Naive thymus-derived CD4-positive, alpha-beta T cell (primary cell): Measurements from ENCODE around the gene CREB3L4. TPM values are rescaled to one million over a fixed set of nuclear protein-coding genes. Genes with fewer than 3 reads are reported as not detected.

Experiments
- ATAC-seq: fragments of 150-1000 bp; cut with Tn5 transposase; 2 replicates; pipeline ENCODE4 v1.10.0; 2021; ENCODE audit warnings: mild to moderate bottlenecking, moderate library complexity
- CTCF ChIA-PET: fragments of 350-600 bp; sonication (Branson Sonifier 250); formaldehyde crosslinking; loops from one replicate; lab custom pipeline; 2021; ENCODE audit warnings: antibody characterized with exemption; lab: Charles Lee
- POLR2A ChIA-PET: fragments of 350-600 bp; sonication (Branson Sonifier 250); formaldehyde crosslinking; loops from one replicate; lab custom pipeline; 2021; ENCODE audit warnings: antibody characterized with exemption, inconsistent platforms; lab: Charles Lee
- DNase-seq, 9 donors: peaks; one replicate each; pipeline versions ENCODE4 v3.0.0 to v3.0.0-alpha.2; 2020 to 2022; ENCODE audit warnings: mixed read lengths in 1 of 9
- H3K27ac ChIP-seq: one replicate; pipeline ENCODE4 v1.7.0; 2013; ENCODE audit warnings: mild to moderate bottlenecking, low read depth, low read length, moderate library complexity
- H3K27me3 ChIP-seq, 2 donors: one replicate each; pipeline ENCODE4 v1.7.0; 2013; ENCODE audit warnings: low read length in 2 of 2, mild to moderate bottlenecking in 2 of 2, moderate library complexity in 2 of 2; ENCODE audit not compliant: control insufficient read depth in 2 of 2, insufficient read depth in 2 of 2
- H3K36me3 ChIP-seq, 3 experiments: 1 replicate in 2 of 3; 2 replicates in 1 of 3; pipeline ENCODE4 v1.7.0; 2013; ENCODE audit warnings: low read length in 3 of 3, mild to moderate bottlenecking in 3 of 3, moderate library complexity in 1 of 3; ENCODE audit not compliant: insufficient read depth in 3 of 3, control insufficient read depth in 2 of 3
- H3K4me1 ChIP-seq, 2 donors: one replicate each; pipeline ENCODE4 v1.7.0; 2013; ENCODE audit warnings: low read length in 2 of 2, mild to moderate bottlenecking in 2 of 2, moderate library complexity in 1 of 2; ENCODE audit not compliant: control insufficient read depth in 2 of 2, insufficient read depth in 2 of 2
- H3K4me3 ChIP-seq: 2 replicates; pipeline ENCODE4 v1.7.0; 2013; ENCODE audit warnings: mild to moderate bottlenecking, low read length
- H3K9me3 ChIP-seq, 3 experiments: 1 replicate in 2 of 3; 2 replicates in 1 of 3; pipeline ENCODE4 v1.7.0; 2013; ENCODE audit warnings: low read length in 3 of 3; ENCODE audit not compliant: control insufficient read depth in 2 of 3
- H3K27ac Mint-ChIP-seq, 9 donors: one replicate each; pipeline ENCODE4 v1.8.0; 2020 to 2022; ENCODE audit warnings: mixed read lengths in 9 of 9, mild to moderate bottlenecking in 8 of 9, moderate library complexity in 5 of 9, inconsistent platforms in 2 of 9
- H3K27me3 Mint-ChIP-seq, 5 donors: one replicate each; pipeline ENCODE4 v1.8.0; 2021 to 2022; ENCODE audit warnings: mixed read lengths in 5 of 5, mild to moderate bottlenecking in 1 of 5
- H3K36me3 Mint-ChIP-seq, 5 donors: one replicate each; pipeline ENCODE4 v1.8.0; 2020 to 2022; ENCODE audit warnings: mixed read lengths in 5 of 5, mild to moderate bottlenecking in 3 of 5, inconsistent platforms in 1 of 5
- H3K4me1 Mint-ChIP-seq, 7 donors: one replicate each; pipeline ENCODE4 v1.8.0; 2020 to 2022; ENCODE audit warnings: mixed read lengths in 7 of 7, mild to moderate bottlenecking in 3 of 7, inconsistent platforms in 1 of 7
- H3K4me3 Mint-ChIP-seq, 10 donors: one replicate each; pipeline ENCODE4 v1.8.0; 2020 to 2022; ENCODE audit warnings: mild to moderate bottlenecking in 10 of 10, mixed read lengths in 10 of 10, moderate library complexity in 6 of 10, inconsistent platforms in 2 of 10
- H3K9me3 Mint-ChIP-seq, 11 donors: one replicate each; pipeline ENCODE4 v1.8.0; 2020 to 2022; ENCODE audit warnings: mixed read lengths in 11 of 11, mild to moderate bottlenecking in 4 of 11, inconsistent platforms in 1 of 11, moderate library complexity in 1 of 11
- intact Hi-C, 2 donors: fragments of 100-400 bp; cut with micrococcal nuclease; formaldehyde crosslinking; loops; one replicate each; pipeline ENCODE4 v1.15.1; 2023
- polyA plus RNA-seq, 2 donors: library from polyadenylated mRNA; unstranded; fragments of 300-500 nt; fragmentation: Illumina TruSeq; gene quantifications; one replicate each; pipeline ENCODE4 v1.2.3, GENCODE V29; 2021
- total RNA-seq, 6 experiments: library from RNA in 5 of 6; stranded (reverse) in 5 of 6; gene quantifications; 1 replicate in 5 of 6; 2 replicates in 1 of 6; pipeline ENCODE4 v1.2.3 and lab custom pipeline; 2021 to 2026

Gene CREB3L4
- total and polyA plus RNA-seq, 7 experiments from 2014 or later = 4.6 to 8.4 (median 7.0) TPM

DNA sequence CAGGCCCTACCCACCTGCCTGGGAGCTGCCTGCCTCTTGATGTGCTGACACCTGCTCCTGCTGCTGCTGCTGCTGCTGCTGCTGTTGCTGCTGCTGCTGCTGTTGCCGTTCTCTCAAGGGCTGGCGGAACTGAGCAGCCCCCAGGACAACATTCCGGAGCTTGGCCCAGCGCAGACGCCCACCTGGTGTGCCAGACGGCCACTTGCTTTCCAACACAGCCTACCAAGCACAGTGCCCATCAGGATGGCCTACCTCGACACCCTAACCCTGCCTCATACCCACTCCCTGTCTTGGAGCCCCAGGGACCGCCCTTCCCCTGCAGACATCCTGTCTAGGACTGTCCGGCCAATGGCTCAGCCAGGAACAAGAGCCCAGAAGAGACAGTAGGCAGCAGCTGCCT lies 33.0 kb upstream of the CREB3L4 start:
- H3K9me3 Mint-ChIP-seq = no peaks in the 10 kb centered on the region
- intact Hi-C loops = no loop called here
- peaks cover 16 to 90% (median 39%) of the 10 kb centered on the region in 3 experiments for H3K36me3 ChIP-seq
- ChIA-PET POLR2A (interaction anchor here (1.8 to 3.6 kb wide), 3 partner anchors 10 to 33 kb away, joined by 5 to 16 read pairs (median 10); partner anchors contain the start of genes CREB3L4 and GATAD2B), CTCF (interaction anchor here (0.7 kb wide), 1 partner anchor 32 kb away, joined by 3 read pairs; no protein-coding TSS in a partner anchor)
- H3K4me1 Mint-ChIP-seq = peaks cover 0 to 14% (median 3%) of the 10 kb centered on the region in 7 donors
- H3K4me1 ChIP-seq = no peaks in the 10 kb centered on the region
- H3K27me3 Mint-ChIP-seq = no peaks in the 10 kb centered on the region
- peak overlapping the region in 4 of 9 donors; percentile 34 to 76 (median 40) for H3K27ac Mint-ChIP-seq
- no peak overlapping the region for H3K4me3 ChIP-seq
- H3K36me3 Mint-ChIP-seq = peaks cover 0 to 38% (median 18%) of the 10 kb centered on the region in 5 donors
- no peaks in the 10 kb centered on the region for H3K9me3 ChIP-seq
- DNase-seq = no peak
- ATAC-seq = no peak
- H3K27me3 ChIP-seq = no peaks in the 10 kb centered on the region
- no peak overlapping the region for H3K4me3 Mint-ChIP-seq
- no peak overlapping the region for H3K27ac ChIP-seq

DNA sequence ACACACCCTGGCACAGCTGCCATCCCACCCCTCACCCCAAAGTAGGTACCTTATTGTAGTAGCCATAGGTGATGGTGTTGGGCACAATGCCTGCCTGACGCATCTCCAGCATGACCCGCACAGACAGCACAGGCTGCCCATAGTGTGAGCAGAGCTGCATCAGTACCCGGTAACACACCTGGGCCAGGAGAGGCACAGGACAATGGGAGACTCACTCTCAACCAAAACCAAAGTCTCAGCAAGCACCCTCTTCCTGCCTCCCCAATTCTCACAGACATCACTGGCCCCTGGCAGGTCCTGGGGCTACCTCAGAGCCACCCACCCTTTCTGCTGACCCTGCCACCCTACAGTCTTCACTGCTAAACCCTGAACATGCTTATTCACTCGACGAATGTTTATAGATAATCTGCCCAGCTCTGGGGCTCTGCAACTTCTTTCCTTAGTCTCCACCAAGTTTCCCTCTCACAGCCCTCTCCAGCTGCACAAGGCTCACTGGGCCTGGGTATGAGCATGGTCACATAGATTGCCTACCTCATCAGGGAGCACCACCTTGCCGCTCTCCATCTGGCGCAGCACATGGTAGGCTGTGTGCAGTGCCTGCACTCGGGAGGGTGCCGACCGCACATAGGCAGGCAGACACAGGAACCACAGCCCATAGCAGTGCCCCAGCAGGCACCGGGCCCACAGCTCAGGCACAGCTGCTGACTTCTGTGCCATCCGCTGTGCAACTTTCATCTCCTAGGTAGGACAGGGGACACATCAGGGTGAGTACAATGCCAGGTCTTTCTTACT lies 31.5 kb upstream of the CREB3L4 start:
- ChIA-PET CTCF (interaction anchor here (1.2 kb wide), 1 partner anchor 10 kb away, joined by 3 read pairs; the partner anchor contains the start of gene DENND4B), POLR2A (interaction anchor here (1.9 to 3.0 kb wide), 2 partner anchors 8 to 10 kb away, joined by 8 to 10 read pairs; partner anchors contain the start of gene DENND4B)
- Histone ChIP-seq H3K36me3 (peaks cover 16 to 90% (median 39%) of the 10 kb centered on the region in 3 experiments), H3K27me3 (no peaks in the 10 kb centered on the region), H3K9me3 (no peaks in the 10 kb centered on the region), H3K27ac (no peak overlapping the region), H3K4me1 (no peaks in the 10 kb centered on the region), H3K4me3 (no peak overlapping the region)
- intact Hi-C loops = no loop called here
- Mint-ChIP-seq H3K4me3 (no peak overlapping the region), H3K27ac (peak overlapping the region in 3 of 9 donors; percentile 12 to 75 (median 65)), H3K9me3 (no peaks in the 10 kb centered on the region), H3K4me1 (peaks cover 5 to 21% (median 10%) of the 10 kb centered on the region in 7 donors), H3K27me3 (no peaks in the 10 kb centered on the region), H3K36me3 (peaks cover 9 to 46% (median 25%) of the 10 kb centered on the region in 5 donors)
- ATAC-seq (no peak), DNase-seq (no peak)

DNA sequence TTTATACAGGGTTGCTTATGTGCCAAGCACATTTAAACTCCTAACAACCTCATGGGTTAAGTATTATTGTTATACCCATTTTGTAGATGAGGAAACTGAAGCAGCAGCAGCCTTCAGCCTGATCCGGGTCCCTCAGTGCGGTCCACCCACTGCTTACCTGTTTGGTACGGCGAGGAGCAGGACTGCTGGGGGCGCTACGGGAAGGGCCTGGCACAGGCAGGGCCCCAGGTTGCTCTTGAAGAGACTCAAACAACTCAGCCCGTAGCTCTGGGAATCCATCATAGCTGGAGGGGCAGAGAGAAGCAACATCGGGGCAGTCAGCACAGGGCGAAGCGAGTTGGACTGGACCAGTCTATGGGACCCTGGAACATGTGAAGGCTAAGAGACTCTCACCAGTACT lies 30.4 kb upstream of the CREB3L4 start:
- ATAC-seq (no peak), DNase-seq (no peak)
- Mint-ChIP-seq H3K27ac (peak overlapping the region in 2 of 9 donors; percentile 36 to 70), H3K4me3 (no peak overlapping the region), H3K36me3 (peaks cover 9 to 52% (median 27%) of the 10 kb centered on the region in 5 donors), H3K4me1 (peaks cover 7 to 27% (median 15%) of the 10 kb centered on the region in 7 donors), H3K9me3 (no peaks in the 10 kb centered on the region), H3K27me3 (no peaks in the 10 kb centered on the region)
- Histone ChIP-seq H3K27ac (no peak overlapping the region), H3K4me1 (peaks cover under 1 to 1% of the 10 kb centered on the region in 2 donors), H3K36me3 (peaks cover 16 to 95% (median 41%) of the 10 kb centered on the region in 3 experiments), H3K27me3 (no peaks in the 10 kb centered on the region), H3K9me3 (no peaks in the 10 kb centered on the region), H3K4me3 (no peak overlapping the region)
- ChIA-PET CTCF (interaction anchor here (1.1 to 1.2 kb wide), 2 partner anchors 9 to 40 kb away, joined by 3 read pairs; partner anchors contain the start of genes DENND4B and JTB), POLR2A (interaction anchor here (1.0 to 1.9 kb wide), 2 partner anchors 9 to 26 kb away, joined by 3 to 8 read pairs; partner anchors contain the start of genes DENND4B and SLC39A1)
- intact Hi-C loops = no loop called here

DNA sequence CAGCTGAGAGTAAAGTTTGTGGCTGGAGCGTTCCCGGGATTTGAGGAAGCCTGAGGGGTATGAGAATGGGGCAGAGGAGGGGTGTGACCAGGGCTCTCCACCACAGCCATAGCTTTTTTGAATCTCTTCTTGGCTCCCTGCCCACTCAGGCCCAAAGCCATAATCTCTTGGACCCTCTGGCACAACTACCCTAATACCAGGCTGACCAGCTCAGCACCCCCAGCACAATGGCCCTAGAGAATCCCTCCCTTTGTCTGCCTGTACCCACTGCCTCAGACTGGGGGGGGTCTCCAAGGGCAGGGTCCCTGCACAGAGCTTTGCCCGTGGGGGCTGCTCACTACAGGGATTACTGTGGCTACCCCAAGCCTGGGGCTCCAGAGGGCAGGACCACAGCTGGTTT lies 28.7 kb upstream of the CREB3L4 start:
- ChIA-PET POLR2A (interaction anchor here (1.1 kb wide), 1 partner anchor 14 kb away, joined by 3 read pairs; no protein-coding TSS in a partner anchor), CTCF (interaction anchor here (0.9 kb wide), 1 partner anchor 28 kb away, joined by 3 read pairs; the partner anchor contains the start of gene CREB3L4)
- no peak for DNase-seq
- H3K27me3 Mint-ChIP-seq = no peaks in the 10 kb centered on the region
- intact Hi-C loops = no loop called here
- peak overlapping the region in 1 of 10 donors; percentile 12 for H3K4me3 Mint-ChIP-seq
- Histone ChIP-seq H3K4me1 (peaks cover 15% of the 10 kb centered on the region in 2 donors), H3K36me3 (peaks cover 24 to 91% (median 37%) of the 10 kb centered on the region in 3 experiments), H3K27me3 (no peaks in the 10 kb centered on the region), H3K4me3 (no peak overlapping the region), H3K9me3 (no peaks in the 10 kb centered on the region), H3K27ac (no peak overlapping the region)
- peak overlapping the region in 5 of 9 donors; percentile 10 to 79 (median 50) for H3K27ac Mint-ChIP-seq
- no peak for ATAC-seq
- peaks cover 0 to 2% (median 0%) of the 10 kb centered on the region in 11 donors for H3K9me3 Mint-ChIP-seq
- H3K4me1 Mint-ChIP-seq = peaks cover 11 to 39% (median 31%) of the 10 kb centered on the region in 7 donors
- peaks cover 9 to 57% (median 27%) of the 10 kb centered on the region in 5 donors for H3K36me3 Mint-ChIP-seq

DNA sequence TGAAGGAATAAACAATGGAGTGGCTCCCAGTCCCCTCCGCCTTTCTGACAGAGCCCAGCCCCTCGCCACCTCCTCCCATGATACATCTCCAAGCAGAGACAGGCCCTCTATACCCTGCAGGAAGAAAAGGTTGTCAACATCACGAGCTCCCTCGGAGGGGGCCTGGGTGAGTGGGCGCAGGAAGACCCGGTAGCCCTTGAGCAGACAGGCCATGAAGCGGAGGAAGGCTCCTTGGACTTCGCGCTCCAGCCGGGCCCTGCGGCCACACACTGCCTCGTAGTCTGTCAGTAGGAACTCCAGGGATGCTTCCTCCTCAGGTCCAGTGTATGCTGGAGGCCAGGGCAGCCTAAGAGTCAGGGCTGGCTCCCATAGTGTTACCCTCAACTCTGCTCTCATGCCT lies 28.2 kb upstream of the CREB3L4 start:
- no peaks in the 10 kb centered on the region for H3K27me3 Mint-ChIP-seq
- H3K4me3 Mint-ChIP-seq = no peak overlapping the region
- ChIA-PET CTCF (interaction anchor here (0.9 to 1.6 kb wide), 2 partner anchors 28 to 47 kb away, joined by 3 to 7 read pairs; partner anchors contain the start of genes CREB3L4 and RAB13), POLR2A (interaction anchor here (0.8 to 1.2 kb wide), 4 partner anchors 14 to 51 kb away, joined by 3 to 6 read pairs (median 4); partner anchors contain the start of gene RPS27)
- H3K27ac ChIP-seq = no peak overlapping the region
- peaks cover 9 to 58% (median 24%) of the 10 kb centered on the region in 5 donors for H3K36me3 Mint-ChIP-seq
- peak overlapping the region in 4 of 9 donors; percentile 10 to 56 (median 34) for H3K27ac Mint-ChIP-seq
- no peaks in the 10 kb centered on the region for H3K27me3 ChIP-seq
- intact Hi-C loops = no loop called here
- H3K4me3 ChIP-seq = no peak overlapping the region
- H3K36me3 ChIP-seq = peaks cover 20 to 86% (median 37%) of the 10 kb centered on the region in 3 experiments
- DNase-seq (no peak), ATAC-seq (no peak)
- H3K9me3 ChIP-seq = no peaks in the 10 kb centered on the region
- peaks cover 0 to 2% (median 0%) of the 10 kb centered on the region in 11 donors for H3K9me3 Mint-ChIP-seq
- peaks cover 20% of the 10 kb centered on the region in 2 donors for H3K4me1 ChIP-seq
- peaks cover 15 to 44% (median 34%) of the 10 kb centered on the region in 7 donors for H3K4me1 Mint-ChIP-seq

DNA sequence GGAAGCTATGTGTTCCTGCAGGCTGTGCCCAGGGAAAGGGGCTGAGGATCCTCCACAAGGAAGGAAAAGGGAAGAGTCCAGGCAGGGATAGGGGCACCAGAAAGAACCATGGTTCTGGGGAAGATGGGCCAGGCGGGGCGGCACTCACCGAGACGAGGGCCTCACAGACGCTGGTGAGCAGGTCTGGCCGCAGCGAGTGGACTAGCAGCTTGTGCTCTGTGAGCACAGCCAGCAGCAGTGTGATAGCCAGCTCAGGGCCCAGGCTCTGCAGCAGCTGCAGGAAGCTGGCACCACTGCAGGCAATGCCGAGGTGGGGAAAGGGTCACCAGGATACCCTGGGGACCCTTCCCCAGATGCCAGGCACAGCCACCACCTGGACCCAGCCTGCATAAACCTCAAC lies 26.9 kb upstream of the CREB3L4 start:
- peaks cover 0 to 6% (median 0%) of the 10 kb centered on the region in 11 donors for H3K9me3 Mint-ChIP-seq
- intact Hi-C loops = no loop called here
- ChIA-PET POLR2A (interaction anchor here (0.6 to 7.3 kb wide), 4 partner anchors 18 to 40 kb away, joined by 3 to 159 read pairs (median 4); partner anchors contain the start of genes CRTC2, GATAD2B and SLC39A1), CTCF (interaction anchor here (0.6 to 1.6 kb wide), 3 partner anchors 23 to 208 kb away, joined by 3 to 7 read pairs (median 3); partner anchors contain the start of genes RAB13 and SLC39A1)
- peaks cover 20 to 52% (median 42%) of the 10 kb centered on the region in 7 donors for H3K4me1 Mint-ChIP-seq
- peaks cover 20 to 75% (median 29%) of the 10 kb centered on the region in 3 experiments for H3K36me3 ChIP-seq
- H3K27me3 ChIP-seq = no peaks in the 10 kb centered on the region
- peaks cover 22 to 23% of the 10 kb centered on the region in 2 donors for H3K4me1 ChIP-seq
- ATAC-seq (no peak), DNase-seq (no peak)
- H3K9me3 ChIP-seq = no peaks in the 10 kb centered on the region
- H3K27ac Mint-ChIP-seq = peak overlapping the region in 6 of 9 donors; percentile 8 to 77 (median 53)
- H3K27me3 Mint-ChIP-seq = no peaks in the 10 kb centered on the region
- H3K36me3 Mint-ChIP-seq = peaks cover 9 to 55% (median 18%) of the 10 kb centered on the region in 5 donors
- H3K4me3 Mint-ChIP-seq = peak overlapping the region in 1 of 10 donors; percentile 12
- H3K4me3 ChIP-seq = no peak overlapping the region
- no peak overlapping the region for H3K27ac ChIP-seq
